ES-I3 (cell line): ENCODE measurements around the gene AUTS2.

Experiments
- H3K36me3 ChIP-seq: 2 replicates; pipeline ENCODE4 v1.6.1; 2013; ENCODE audit warnings: mild to moderate bottlenecking, low read length, control low read depth, moderate library complexity; ENCODE audit not compliant: insufficient read depth
- H3K4me1 ChIP-seq: 2 replicates; pipeline ENCODE4 v1.6.1; 2013; ENCODE audit warnings: mild to moderate bottlenecking, control low read depth, low read length; ENCODE audit not compliant: insufficient read depth
- H3K9ac ChIP-seq: 2 replicates; pipeline ENCODE4 v1.6.1; 2013; ENCODE audit warnings: low read depth, mild to moderate bottlenecking, low read length, moderate library complexity
- H3K9me3 ChIP-seq: 2 replicates; pipeline ENCODE4 v1.6.1; 2013; ENCODE audit warnings: mild to moderate bottlenecking, low read length, moderate library complexity; ENCODE audit not compliant: control insufficient read depth, insufficient read depth

Gene AUTS2

GRCh38 chr7:70657989-70658632 lies 1059.8 kb downstream of the AUTS2 start:
- peaks cover 11% of the 10 kb centered on the region; the same call in 1 of the 2 replicates for H3K4me1 ChIP-seq
- H3K9ac ChIP-seq, result no peak overlapping the region
- H3K9me3 ChIP-seq, result no peaks in the 10 kb centered on the region
- no peaks in the 10 kb centered on the region for H3K36me3 ChIP-seq

GRCh38 chr7:70659263-70659662 lies 1061.0 kb downstream of the AUTS2 start:
- H3K36me3 ChIP-seq, result no peaks in the 10 kb centered on the region
- H3K4me1 ChIP-seq, result peaks cover 11% of the 10 kb centered on the region; the same call in 1 of the 2 replicates
- no peaks in the 10 kb centered on the region for H3K9me3 ChIP-seq
- H3K9ac ChIP-seq, result no peak overlapping the region

- peaks cover 11% of the 10 kb centered on the region; the same call in 1 of the 2 replicates for H3K4me1 ChIP-seq
- no peaks in the 10 kb centered on the region for H3K9me3 ChIP-seq
- H3K36me3 ChIP-seq, result no peaks in the 10 kb centered on the region
- H3K9ac ChIP-seq, result no peak overlapping the region
Measured at GRCh38 chr7:70660154-70660818, 1062.0 kb downstream of the AUTS2 start.

GRCh38 chr7:70660819-70661191 lies 1062.5 kb downstream of the AUTS2 start:
- Histone ChIP-seq H3K36me3 (no peaks in the 10 kb centered on the region), H3K4me1 (peaks cover 11% of the 10 kb centered on the region; the same call in 1 of the 2 replicates), H3K9me3 (no peaks in the 10 kb centered on the region), H3K9ac (no peak overlapping the region)

- Histone ChIP-seq H3K36me3 (no peaks in the 10 kb centered on the region), H3K4me1 (peaks cover 11% of the 10 kb centered on the region; the same call in 1 of the 2 replicates), H3K9ac (no peak overlapping the region), H3K9me3 (no peaks in the 10 kb centered on the region)
Measured at GRCh38 chr7:70663680-70664079, 1065.4 kb downstream of the AUTS2 start.

GRCh38 chr7:70665997-70666396 lies 1067.7 kb downstream of the AUTS2 start:
- H3K9ac ChIP-seq, result no peak overlapping the region
- H3K36me3 ChIP-seq, result no peaks in the 10 kb centered on the region
- H3K4me1 ChIP-seq, result peaks cover 3% of the 10 kb centered on the region; the same call in 1 of the 2 replicates
- no peaks in the 10 kb centered on the region for H3K9me3 ChIP-seq

GRCh38 chr7:70667406-70667805 lies 1069.1 kb downstream of the AUTS2 start:
- Histone ChIP-seq H3K9ac (no peak overlapping the region), H3K36me3 (no peaks in the 10 kb centered on the region), H3K4me1 (no peaks in the 10 kb centered on the region), H3K9me3 (no peaks in the 10 kb centered on the region)

GRCh38 chr7:70668606-70669358 lies 1070.5 kb downstream of the AUTS2 start:
- Histone ChIP-seq H3K4me1 (peaks cover 2% of the 10 kb centered on the region; the same call in 1 of the 2 replicates), H3K36me3 (no peaks in the 10 kb centered on the region), H3K9me3 (no peaks in the 10 kb centered on the region), H3K9ac (no peak overlapping the region)

GRCh38 chr7:70669854-70670253 lies 1071.6 kb downstream of the AUTS2 start:
- Histone ChIP-seq H3K36me3 (no peaks in the 10 kb centered on the region), H3K9ac (no peak overlapping the region), H3K9me3 (no peaks in the 10 kb centered on the region), H3K4me1 (peaks cover 10% of the 10 kb centered on the region; the same call in 1 of the 2 replicates)

- Histone ChIP-seq H3K9ac (no peak overlapping the region), H3K36me3 (no peaks in the 10 kb centered on the region), H3K9me3 (no peaks in the 10 kb centered on the region), H3K4me1 (peaks cover 10% of the 10 kb centered on the region; the same call in 1 of the 2 replicates)
Measured at GRCh38 chr7:70670288-70670687, 1072.0 kb downstream of the AUTS2 start.

- no peak overlapping the region for H3K9ac ChIP-seq
Measured at GRCh38 chr7:70673778-70674570, 1075.7 kb downstream of the AUTS2 start.

GRCh38 chr7:70674571-70675010 lies 1076.3 kb downstream of the AUTS2 start:
- Histone ChIP-seq H3K9me3 (no peaks in the 10 kb centered on the region), H3K4me1 (peaks cover 11% of the 10 kb centered on the region), H3K9ac (no peak overlapping the region), H3K36me3 (no peaks in the 10 kb centered on the region)

More at GRCh38 chr7:70673778-70674570, 1075.7 kb downstream of the AUTS2 start:
- H3K36me3 ChIP-seq, result no peaks in the 10 kb centered on the region
- H3K4me1 ChIP-seq, result peaks cover 10% of the 10 kb centered on the region
- no peaks in the 10 kb centered on the region for H3K9me3 ChIP-seq

- Histone ChIP-seq H3K36me3 (no peaks in the 10 kb centered on the region), H3K4me1 (peaks cover 24% of the 10 kb centered on the region), H3K9me3 (no peaks in the 10 kb centered on the region), H3K9ac (no peak overlapping the region)
Measured at GRCh38 chr7:70676243-70676642, 1078.0 kb downstream of the AUTS2 start.
